ENCODE results near the gene SCARB1. TPM values are rescaled to one million over a fixed set of nuclear protein-coding genes. Genes with fewer than 3 reads are reported as not detected.

The SCARB1 gene
- total RNA-seq, 1 experiment from 2014 or later: 44.9 TPM

GRCh38 chr12:124847113-124848074, 16.3 kb downstream of the SCARB1 start:
- no peak overlapping the region for H3K4me3 ChIP-seq (ENCODE audit: insufficient read depth, low read depth, low read length)
- no peak for DNase-seq
- H3K27me3 ChIP-seq (ENCODE audit: control insufficient read depth, insufficient read depth, low read length): no peaks in the 10 kb centered on the region
- no peaks in the 10 kb centered on the region; the same call in none of the 2 replicates for H3K36me3 ChIP-seq (replicated peaks; ENCODE audit: control insufficient read depth, insufficient read depth, low read length)

GRCh38 chr12:124844411-124845397, 19.0 kb downstream of the SCARB1 start:
- Histone ChIP-seq H3K27me3 (ENCODE audit: control insufficient read depth, insufficient read depth, low read length) (no peaks in the 10 kb centered on the region), H3K36me3 (replicated peaks; ENCODE audit: control insufficient read depth, insufficient read depth, low read length) (no peaks in the 10 kb centered on the region; the same call in none of the 2 replicates), H3K4me3 (ENCODE audit: insufficient read depth, low read depth, low read length) (no peak overlapping the region)
- no peak for DNase-seq

GRCh38 chr12:124842800-124843510, 20.7 kb downstream of the SCARB1 start:
- Histone ChIP-seq H3K4me3 (ENCODE audit: insufficient read depth, low read depth, low read length) (no peak overlapping the region), H3K36me3 (replicated peaks; ENCODE audit: control insufficient read depth, insufficient read depth, low read length) (no peaks in the 10 kb centered on the region; the same call in 1 of the 2 replicates), H3K27me3 (ENCODE audit: control insufficient read depth, insufficient read depth, low read length) (no peaks in the 10 kb centered on the region)
- DNase-seq: no peak

GRCh38 chr12:124842073-124842749, 21.5 kb downstream of the SCARB1 start:
- no peak for DNase-seq
- no peak overlapping the region for H3K4me3 ChIP-seq (ENCODE audit: insufficient read depth, low read depth, low read length)
- no peaks in the 10 kb centered on the region; the same call in 1 of the 2 replicates for H3K36me3 ChIP-seq (replicated peaks; ENCODE audit: control insufficient read depth, insufficient read depth, low read length)
- no peaks in the 10 kb centered on the region for H3K27me3 ChIP-seq (ENCODE audit: control insufficient read depth, insufficient read depth, low read length)

GRCh38 chr12:124841558-124841945, 22.1 kb downstream of the SCARB1 start:
- Histone ChIP-seq H3K27me3 (ENCODE audit: control insufficient read depth, insufficient read depth, low read length) (no peaks in the 10 kb centered on the region), H3K36me3 (replicated peaks; ENCODE audit: control insufficient read depth, insufficient read depth, low read length) (no peaks in the 10 kb centered on the region; the same call in 1 of the 2 replicates), H3K4me3 (ENCODE audit: insufficient read depth, low read depth, low read length) (no peak overlapping the region)
- DNase-seq: no peak

GRCh38 chr12:124837958-124838803, 25.5 kb downstream of the SCARB1 start:
- no peaks in the 10 kb centered on the region for H3K27me3 ChIP-seq (ENCODE audit: control insufficient read depth, insufficient read depth, low read length)
- peak; percentile 66 for DNase-seq
- H3K36me3 ChIP-seq (replicated peaks; ENCODE audit: control insufficient read depth, insufficient read depth, low read length): no peaks in the 10 kb centered on the region
- no peak overlapping the region for H3K4me3 ChIP-seq (ENCODE audit: insufficient read depth, low read depth, low read length)

- Histone ChIP-seq H3K27me3 (ENCODE audit: control insufficient read depth, insufficient read depth, low read length) (no peaks in the 10 kb centered on the region), H3K4me3 (ENCODE audit: insufficient read depth, low read depth, low read length) (no peak overlapping the region), H3K36me3 (replicated peaks; ENCODE audit: control insufficient read depth, insufficient read depth, low read length) (no peaks in the 10 kb centered on the region)
- no peak for DNase-seq
Observed at GRCh38 chr12:124837249-124837897, 26.3 kb downstream of the SCARB1 start.

GRCh38 chr12:124836759-124837158, 26.9 kb downstream of the SCARB1 start:
- H3K27me3 ChIP-seq (ENCODE audit: control insufficient read depth, insufficient read depth, low read length): no peaks in the 10 kb centered on the region
- DNase-seq: no peak
- H3K4me3 ChIP-seq (ENCODE audit: insufficient read depth, low read depth, low read length): no peak overlapping the region
- no peaks in the 10 kb centered on the region for H3K36me3 ChIP-seq (replicated peaks; ENCODE audit: control insufficient read depth, insufficient read depth, low read length)

GRCh38 chr12:124835656-124836410, 27.8 kb downstream of the SCARB1 start:
- Histone ChIP-seq H3K36me3 (replicated peaks; ENCODE audit: control insufficient read depth, insufficient read depth, low read length) (no peaks in the 10 kb centered on the region), H3K4me3 (ENCODE audit: insufficient read depth, low read depth, low read length) (no peak overlapping the region), H3K27me3 (ENCODE audit: control insufficient read depth, insufficient read depth, low read length) (no peaks in the 10 kb centered on the region)
- no peak for DNase-seq

- H3K36me3 ChIP-seq (replicated peaks; ENCODE audit: control insufficient read depth, insufficient read depth, low read length): no peaks in the 10 kb centered on the region
- H3K4me3 ChIP-seq (ENCODE audit: insufficient read depth, low read depth, low read length): no peak overlapping the region
- no peaks in the 10 kb centered on the region for H3K27me3 ChIP-seq (ENCODE audit: control insufficient read depth, insufficient read depth, low read length)
- DNase-seq: no peak
Observed at GRCh38 chr12:124834822-124835221, 28.8 kb downstream of the SCARB1 start.

GRCh38 chr12:124833693-124834122, 30.0 kb downstream of the SCARB1 start:
- no peaks in the 10 kb centered on the region for H3K36me3 ChIP-seq (replicated peaks; ENCODE audit: control insufficient read depth, insufficient read depth, low read length)
- DNase-seq: peak; percentile 92
- no peaks in the 10 kb centered on the region for H3K27me3 ChIP-seq (ENCODE audit: control insufficient read depth, insufficient read depth, low read length)
- H3K4me3 ChIP-seq (ENCODE audit: insufficient read depth, low read depth, low read length): no peak overlapping the region

GRCh38 chr12:124832856-124833255, 30.8 kb downstream of the SCARB1 start:
- no peak for DNase-seq
- H3K36me3 ChIP-seq (replicated peaks; ENCODE audit: control insufficient read depth, insufficient read depth, low read length): no peaks in the 10 kb centered on the region
- H3K4me3 ChIP-seq (ENCODE audit: insufficient read depth, low read depth, low read length): no peak overlapping the region

More at GRCh38 chr12:124832856-124833255, 30.8 kb downstream of the SCARB1 start:
- H3K27me3 ChIP-seq (ENCODE audit: control insufficient read depth, insufficient read depth, low read length): no peaks in the 10 kb centered on the region

Data from H7 (cell line).